ENCODE data around the gene PRKACB.
"Not testable (repeated sequence)": the region's sequence is repeated elsewhere in the genome, so short reads cannot be mapped to it uniquely, and the experiment has no call there.

The PRKACB gene

GRCh38 chr1:84224905-84225304 lies 80.8 kb downstream of the PRKACB start:
- no peaks in the 10 kb centered on the region for H3K9me3 ChIP-seq (replicated peaks; ENCODE audit: low read length)
- H3K4me3 ChIP-seq (ENCODE audit: low read length): no peak overlapping the region
- no peaks in the 10 kb centered on the region for H3K27me3 ChIP-seq (ENCODE audit: control insufficient read depth, insufficient read depth, low read length)
- no peak overlapping the region for H3K4me2 ChIP-seq (ENCODE audit: low read length)
- no peaks in the 10 kb centered on the region for H3K36me3 ChIP-seq (ENCODE audit: insufficient read depth, low read length)
- H3K4me1 ChIP-seq (ENCODE audit: control insufficient read depth, insufficient read depth, low read length): no peaks in the 10 kb centered on the region
- H3K9ac ChIP-seq (ENCODE audit: low read depth, low read length): no peak overlapping the region

- Histone ChIP-seq H3K36me3 (ENCODE audit: insufficient read depth, low read length) (no peaks in the 10 kb centered on the region), H3K9ac (ENCODE audit: low read depth, low read length) (no peak overlapping the region), H3K4me2 (ENCODE audit: low read length) (no peak overlapping the region), H3K4me3 (ENCODE audit: low read length) (no peak overlapping the region), H3K4me1 (ENCODE audit: control insufficient read depth, insufficient read depth, low read length) (no peaks in the 10 kb centered on the region), H3K9me3 (replicated peaks; ENCODE audit: low read length) (no peaks in the 10 kb centered on the region), H3K27me3 (ENCODE audit: control insufficient read depth, insufficient read depth, low read length) (no peaks in the 10 kb centered on the region)
Measured at GRCh38 chr1:84225646-84226045, 81.6 kb downstream of the PRKACB start.

- H3K36me3 ChIP-seq (ENCODE audit: insufficient read depth, low read length); H3K27me3 ChIP-seq (ENCODE audit: control insufficient read depth, insufficient read depth, low read length); H3K4me3 ChIP-seq (ENCODE audit: low read length); H3K9me3 ChIP-seq (replicated peaks; ENCODE audit: low read length); H3K4me2 ChIP-seq (ENCODE audit: low read length); H3K4me1 ChIP-seq (ENCODE audit: control insufficient read depth, insufficient read depth, low read length); H3K9ac ChIP-seq (ENCODE audit: low read depth, low read length): not testable (repeated sequence)
Measured at GRCh38 chr1:84232676-84233075, 88.6 kb downstream of the PRKACB start.

- H3K9me3 ChIP-seq (replicated peaks; ENCODE audit: low read length): no peaks in the 10 kb centered on the region
- H3K4me2 ChIP-seq (ENCODE audit: low read length): no peak overlapping the region
- no peak overlapping the region for H3K4me3 ChIP-seq (ENCODE audit: low read length)
Measured at GRCh38 chr1:84236256-84236655, 92.2 kb downstream of the PRKACB start.

GRCh38 chr1:84242641-84243040 lies 98.6 kb downstream of the PRKACB start:
- Histone ChIP-seq H3K4me1 (ENCODE audit: control insufficient read depth, insufficient read depth, low read length) (peaks cover 5% of the 10 kb centered on the region), H3K27me3 (ENCODE audit: control insufficient read depth, insufficient read depth, low read length) (no peaks in the 10 kb centered on the region), H3K4me2 (ENCODE audit: low read length) (no peak overlapping the region), H3K9ac (ENCODE audit: low read depth, low read length) (no peak overlapping the region), H3K9me3 (replicated peaks; ENCODE audit: low read length) (no peaks in the 10 kb centered on the region), H3K36me3 (ENCODE audit: insufficient read depth, low read length) (no peaks in the 10 kb centered on the region), H3K4me3 (ENCODE audit: low read length) (no peak overlapping the region)

More at GRCh38 chr1:84236256-84236655, 92.2 kb downstream of the PRKACB start:
- H3K9ac ChIP-seq (ENCODE audit: low read depth, low read length): no peak overlapping the region
- H3K36me3 ChIP-seq (ENCODE audit: insufficient read depth, low read length): no peaks in the 10 kb centered on the region
- no peaks in the 10 kb centered on the region for H3K4me1 ChIP-seq (ENCODE audit: control insufficient read depth, insufficient read depth, low read length)
- no peaks in the 10 kb centered on the region for H3K27me3 ChIP-seq (ENCODE audit: control insufficient read depth, insufficient read depth, low read length)

GRCh38 chr1:84245563-84245962 lies 101.5 kb downstream of the PRKACB start:
- no peaks in the 10 kb centered on the region for H3K27me3 ChIP-seq (ENCODE audit: control insufficient read depth, insufficient read depth, low read length)
- H3K9me3 ChIP-seq (replicated peaks; ENCODE audit: low read length): no peaks in the 10 kb centered on the region
- peaks cover 8% of the 10 kb centered on the region for H3K4me1 ChIP-seq (ENCODE audit: control insufficient read depth, insufficient read depth, low read length)
- H3K36me3 ChIP-seq (ENCODE audit: insufficient read depth, low read length): no peaks in the 10 kb centered on the region
- H3K9ac ChIP-seq (ENCODE audit: low read depth, low read length): no peak overlapping the region
- H3K4me3 ChIP-seq (ENCODE audit: low read length): no peak overlapping the region
- no peak overlapping the region for H3K4me2 ChIP-seq (ENCODE audit: low read length)

- H3K36me3 ChIP-seq (ENCODE audit: insufficient read depth, low read length): no peaks in the 10 kb centered on the region
- no peak overlapping the region for H3K9ac ChIP-seq (ENCODE audit: low read depth, low read length)
- H3K4me1 ChIP-seq (ENCODE audit: control insufficient read depth, insufficient read depth, low read length): peaks cover 8% of the 10 kb centered on the region
- H3K4me2 ChIP-seq (ENCODE audit: low read length): no peak overlapping the region
- no peaks in the 10 kb centered on the region for H3K27me3 ChIP-seq (ENCODE audit: control insufficient read depth, insufficient read depth, low read length)
- H3K9me3 ChIP-seq (replicated peaks; ENCODE audit: low read length): no peaks in the 10 kb centered on the region
- H3K4me3 ChIP-seq (ENCODE audit: low read length): no peak overlapping the region
Measured at GRCh38 chr1:84246213-84246612, 102.1 kb downstream of the PRKACB start.

GRCh38 chr1:84247425-84248220 lies 103.6 kb downstream of the PRKACB start:
- no peak overlapping the region for H3K4me3 ChIP-seq (ENCODE audit: low read length)
- H3K9me3 ChIP-seq (replicated peaks; ENCODE audit: low read length): no peaks in the 10 kb centered on the region
- peaks cover 9% of the 10 kb centered on the region for H3K4me1 ChIP-seq (ENCODE audit: control insufficient read depth, insufficient read depth, low read length)
- H3K27me3 ChIP-seq (ENCODE audit: control insufficient read depth, insufficient read depth, low read length): no peaks in the 10 kb centered on the region
- peak overlapping the region; percentile 48 for H3K9ac ChIP-seq (ENCODE audit: low read depth, low read length)
- peak overlapping the region; percentile 25 for H3K4me2 ChIP-seq (ENCODE audit: low read length)
- no peaks in the 10 kb centered on the region for H3K36me3 ChIP-seq (ENCODE audit: insufficient read depth, low read length)

- H3K9me3 ChIP-seq (replicated peaks; ENCODE audit: low read length): no peaks in the 10 kb centered on the region
- no peak overlapping the region for H3K4me2 ChIP-seq (ENCODE audit: low read length)
- no peak overlapping the region for H3K9ac ChIP-seq (ENCODE audit: low read depth, low read length)
- peaks cover 26% of the 10 kb centered on the region for H3K4me1 ChIP-seq (ENCODE audit: control insufficient read depth, insufficient read depth, low read length)
- H3K36me3 ChIP-seq (ENCODE audit: insufficient read depth, low read length): no peaks in the 10 kb centered on the region
- no peak overlapping the region for H3K4me3 ChIP-seq (ENCODE audit: low read length)
- H3K27me3 ChIP-seq (ENCODE audit: control insufficient read depth, insufficient read depth, low read length): no peaks in the 10 kb centered on the region
Measured at GRCh38 chr1:84250668-84251067, 106.6 kb downstream of the PRKACB start.

- H3K9me3 ChIP-seq (replicated peaks; ENCODE audit: low read length): no peaks in the 10 kb centered on the region
- H3K36me3 ChIP-seq (ENCODE audit: insufficient read depth, low read length): no peaks in the 10 kb centered on the region
- H3K27me3 ChIP-seq (ENCODE audit: control insufficient read depth, insufficient read depth, low read length): no peaks in the 10 kb centered on the region
- H3K4me2 ChIP-seq (ENCODE audit: low read length): no peak overlapping the region
- H3K4me1 ChIP-seq (ENCODE audit: control insufficient read depth, insufficient read depth, low read length): peaks cover 19% of the 10 kb centered on the region
- H3K9ac ChIP-seq (ENCODE audit: low read depth, low read length): peak overlapping the region; percentile 22
- H3K4me3 ChIP-seq (ENCODE audit: low read length): no peak overlapping the region
Measured at GRCh38 chr1:84253036-84253435, 109.0 kb downstream of the PRKACB start.

- H3K9ac ChIP-seq (ENCODE audit: low read depth, low read length): peak overlapping the region; percentile 22
- H3K4me2 ChIP-seq (ENCODE audit: low read length): peak overlapping the region; percentile 24
- H3K27me3 ChIP-seq (ENCODE audit: control insufficient read depth, insufficient read depth, low read length): no peaks in the 10 kb centered on the region
- H3K36me3 ChIP-seq (ENCODE audit: insufficient read depth, low read length): no peaks in the 10 kb centered on the region
- H3K4me1 ChIP-seq (ENCODE audit: control insufficient read depth, insufficient read depth, low read length): peaks cover 19% of the 10 kb centered on the region
- no peak overlapping the region for H3K4me3 ChIP-seq (ENCODE audit: low read length)
- H3K9me3 ChIP-seq (replicated peaks; ENCODE audit: low read length): no peaks in the 10 kb centered on the region
Measured at GRCh38 chr1:84253891-84254290, 109.8 kb downstream of the PRKACB start.

- H3K9ac ChIP-seq (ENCODE audit: low read depth, low read length): no peak overlapping the region
- no peak overlapping the region for H3K4me2 ChIP-seq (ENCODE audit: low read length)
- H3K9me3 ChIP-seq (replicated peaks; ENCODE audit: low read length): no peaks in the 10 kb centered on the region
- no peaks in the 10 kb centered on the region for H3K36me3 ChIP-seq (ENCODE audit: insufficient read depth, low read length)
- no peaks in the 10 kb centered on the region for H3K27me3 ChIP-seq (ENCODE audit: control insufficient read depth, insufficient read depth, low read length)
- H3K4me3 ChIP-seq (ENCODE audit: low read length): no peak overlapping the region
- H3K4me1 ChIP-seq (ENCODE audit: control insufficient read depth, insufficient read depth, low read length): peaks cover 19% of the 10 kb centered on the region
Measured at GRCh38 chr1:84254703-84255238, 110.7 kb downstream of the PRKACB start.
